ENCODE data around the gene TEFM.
"Not testable (repeated sequence)": the region's sequence is repeated elsewhere in the genome, so short reads cannot be mapped to it uniquely, and the experiment has no call there.

The TEFM gene

GRCh38 chr17:30920683-30921543 lies 14.9 kb upstream of the TEFM start:
- no peak for DNase-seq

GRCh38 chr17:30920282-30920681 lies 14.2 kb upstream of the TEFM start:
- no peak for DNase-seq

GRCh38 chr17:30917050-30917449 lies 11.0 kb upstream of the TEFM start:
- DNase-seq = no peak

- no peak for DNase-seq
These were observed 10.0 kb upstream of the TEFM start for GRCh38 chr17:30915833-30916611.

- DNase-seq = no peak
These were observed 7.9 kb upstream of the TEFM start for GRCh38 chr17:30913955-30914354.

- DNase-seq = not testable (repeated sequence)
These were observed 4.1 kb upstream of the TEFM start for GRCh38 chr17:30910151-30910550.

- no peak for DNase-seq
These were observed 2.8 kb upstream of the TEFM start for GRCh38 chr17:30908717-30909420.

- no peak for DNase-seq
These were observed 317 bp downstream of the TEFM start for GRCh38 chr17:30905742-30906100.

- no peak for DNase-seq
These were observed 8.7 kb downstream of the TEFM start for GRCh38 chr17:30897311-30897710.

- DNase-seq = no peak
These were observed 11.8 kb downstream of the TEFM start for GRCh38 chr17:30894236-30894635.

- DNase-seq = no peak
These were observed 19.9 kb downstream of the TEFM start for GRCh38 chr17:30886187-30886586.

- DNase-seq = no peak
These were observed 37.0 kb downstream of the TEFM start for GRCh38 chr17:30869005-30869404.

- DNase-seq = no peak
These were observed 41.4 kb downstream of the TEFM start for GRCh38 chr17:30864636-30865035.

- DNase-seq = peak; percentile 56
These were observed 47.3 kb downstream of the TEFM start for GRCh38 chr17:30858556-30859250.

- DNase-seq = no peak
These were observed 51.9 kb downstream of the TEFM start for GRCh38 chr17:30854146-30854545.
